Central memory CD4-positive, alpha-beta T cell (primary cell): ENCODE results near the gene PREX1.
"Not testable (repeated sequence)": the region's sequence is repeated elsewhere in the genome, so short reads cannot be mapped to it uniquely, and the experiment has no call there.

Source experiments
- DNase-seq: peaks from one replicate; pipeline ENCODE4 v3.0.0; 2022

PREX1 gene

DNA sequence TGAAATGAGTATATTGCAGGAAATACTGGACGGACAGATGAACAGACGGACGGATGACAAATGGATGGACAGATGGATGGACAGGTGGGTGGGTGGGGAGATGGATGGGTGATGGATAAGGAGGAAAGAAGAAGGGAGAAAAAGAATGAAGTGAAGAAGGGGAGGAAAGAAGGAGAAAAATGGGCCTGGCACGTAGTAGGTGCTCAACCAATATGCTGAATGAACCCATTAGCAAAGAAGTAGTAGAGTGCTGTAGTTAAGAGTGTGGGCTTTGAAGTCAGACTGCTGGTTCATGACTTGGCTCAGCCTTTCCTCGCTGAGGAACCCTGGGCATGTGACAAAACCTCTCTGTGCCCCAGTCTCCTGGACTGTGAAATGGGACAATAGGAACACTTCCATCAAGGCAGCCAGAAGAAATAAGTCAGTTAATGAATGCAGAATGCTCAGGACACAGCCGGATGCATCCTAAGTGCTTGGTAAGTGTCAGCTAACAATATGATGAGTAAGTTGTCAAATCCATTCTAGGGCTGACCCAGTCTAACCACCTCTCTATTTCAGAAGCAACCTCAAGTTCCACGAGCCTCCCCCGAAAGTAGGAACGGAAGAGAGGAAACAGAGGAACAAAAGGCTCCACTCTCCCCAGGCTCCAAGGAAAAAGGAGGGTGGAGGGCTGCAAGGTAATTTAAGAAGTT, 37.9 kb downstream of the PREX1 start:
- no peak for DNase-seq

DNA sequence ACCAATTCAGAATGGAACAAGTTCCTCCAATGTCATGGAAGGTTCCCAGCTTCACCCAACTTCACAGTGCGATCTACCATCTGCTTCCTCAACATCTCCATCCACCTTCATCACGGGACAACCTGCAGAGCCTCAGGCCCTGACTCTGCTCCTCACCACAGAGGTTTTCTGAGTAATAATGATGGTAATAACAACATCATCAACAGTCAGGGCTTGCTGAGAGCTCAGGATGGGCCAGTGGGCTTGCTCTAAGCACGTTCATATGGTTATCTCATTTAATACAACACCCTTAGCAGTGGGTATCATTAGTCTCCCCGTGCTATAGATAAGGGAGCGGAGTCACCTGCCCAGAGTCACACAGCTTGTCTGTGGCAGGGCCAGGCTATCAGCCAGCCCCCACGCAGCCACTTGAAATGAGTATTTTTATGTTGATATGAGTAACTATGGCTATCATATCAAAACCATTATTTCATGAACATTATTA, 38.6 kb downstream of the PREX1 start:
- no peak for DNase-seq

- no peak for DNase-seq
Observed at GRCh38 chr20:48788486-48789072, 39.2 kb downstream of the PREX1 start.

- no peak for DNase-seq
Observed at GRCh38 chr20:48787861-48788375, 39.9 kb downstream of the PREX1 start.

DNA sequence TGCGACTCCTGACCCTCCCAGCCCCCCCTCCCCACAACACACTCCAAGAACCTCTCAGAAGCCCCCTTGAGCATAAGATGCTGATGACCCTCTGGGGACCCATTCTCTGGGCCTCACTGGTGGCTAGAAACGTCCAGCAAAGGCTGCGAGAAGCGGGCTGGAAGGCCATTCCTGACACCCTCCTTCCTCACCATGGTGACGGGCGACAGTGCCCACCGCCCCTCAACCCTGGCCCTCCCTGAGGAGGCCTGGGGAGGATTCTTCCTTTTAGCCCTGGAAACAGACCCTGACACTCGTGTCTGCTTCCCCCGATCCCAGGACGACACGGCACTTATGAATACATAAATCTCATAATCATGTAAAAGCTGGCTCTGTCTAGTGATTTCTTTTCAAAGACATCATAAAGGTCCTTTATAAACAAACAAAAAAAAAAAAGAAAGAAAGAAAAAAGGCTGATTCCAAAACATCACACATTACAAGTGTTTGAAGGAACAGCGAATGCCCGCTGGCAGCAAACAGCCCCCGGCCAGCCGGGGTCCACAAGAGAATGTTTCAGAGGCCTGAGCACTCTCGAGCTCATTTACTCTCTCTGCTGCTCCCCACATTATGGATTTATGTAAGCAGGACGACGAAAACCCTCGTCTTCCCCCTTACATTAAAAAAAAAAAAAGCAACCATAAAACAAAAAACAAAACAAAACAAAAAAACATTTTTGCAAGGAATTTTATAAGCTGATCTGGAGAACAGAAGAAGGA, 40.7 kb downstream of the PREX1 start:
- no peak for DNase-seq

DNA sequence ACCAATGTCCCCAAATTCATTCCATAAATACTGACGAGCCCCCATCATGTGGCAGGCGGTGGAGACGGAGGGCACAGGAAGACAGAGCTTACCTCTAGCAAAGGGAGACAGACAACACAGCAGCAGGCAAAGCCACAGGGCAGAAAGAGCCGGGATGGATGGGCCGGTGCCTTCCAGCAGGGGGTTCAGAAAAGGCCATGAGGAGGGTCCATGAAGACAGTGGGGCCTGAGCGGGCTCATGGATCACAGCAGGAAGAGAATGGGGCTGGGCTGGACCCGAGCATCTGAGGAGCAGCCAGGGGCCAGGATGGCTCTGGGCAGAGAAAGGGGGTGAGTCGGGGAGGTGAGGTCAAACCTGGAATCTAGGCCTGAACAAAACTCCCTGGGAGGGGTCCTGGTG, 42.0 kb downstream of the PREX1 start:
- no peak for DNase-seq

- no peak for DNase-seq
Observed at GRCh38 chr20:48785256-48785655, 42.5 kb downstream of the PREX1 start.

GRCh38 chr20:48784273-48784641, 43.5 kb downstream of the PREX1 start:
- DNase-seq: no peak

DNA sequence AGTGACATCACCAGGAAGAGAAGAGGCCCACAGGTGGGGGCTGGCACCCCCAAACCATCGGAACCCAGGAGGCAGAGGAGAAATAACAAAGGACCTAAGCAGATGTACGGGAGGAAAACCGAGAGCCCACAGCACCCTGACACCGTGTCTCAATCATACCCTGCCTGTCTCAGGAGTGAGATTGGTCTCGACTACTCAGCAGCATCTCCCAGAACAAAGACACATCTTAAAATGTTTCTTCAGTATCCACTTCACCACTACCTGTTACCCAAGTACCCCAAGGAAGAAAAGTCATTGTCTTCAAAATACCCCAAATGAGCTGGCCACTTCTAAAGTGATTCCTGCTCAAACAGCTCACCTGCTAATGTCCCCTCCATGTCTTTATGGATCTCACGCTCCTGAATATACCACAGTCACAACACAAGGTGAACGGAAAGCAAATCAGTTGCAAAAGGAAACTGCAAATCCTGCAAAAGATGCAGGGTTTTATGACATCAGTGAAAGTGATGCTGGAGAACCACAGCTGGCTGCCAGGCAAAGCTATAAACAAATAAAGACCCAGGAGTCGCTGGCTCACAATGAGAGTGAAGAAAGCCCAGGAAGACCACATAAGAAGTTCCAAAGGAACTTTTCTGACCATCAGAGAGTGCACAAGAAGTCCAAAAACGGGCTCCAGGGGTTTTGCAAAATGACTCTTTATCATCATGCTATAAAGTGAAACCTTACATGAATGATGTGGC, 44.1 kb downstream of the PREX1 start:
- peak; percentile 71 for DNase-seq

DNA sequence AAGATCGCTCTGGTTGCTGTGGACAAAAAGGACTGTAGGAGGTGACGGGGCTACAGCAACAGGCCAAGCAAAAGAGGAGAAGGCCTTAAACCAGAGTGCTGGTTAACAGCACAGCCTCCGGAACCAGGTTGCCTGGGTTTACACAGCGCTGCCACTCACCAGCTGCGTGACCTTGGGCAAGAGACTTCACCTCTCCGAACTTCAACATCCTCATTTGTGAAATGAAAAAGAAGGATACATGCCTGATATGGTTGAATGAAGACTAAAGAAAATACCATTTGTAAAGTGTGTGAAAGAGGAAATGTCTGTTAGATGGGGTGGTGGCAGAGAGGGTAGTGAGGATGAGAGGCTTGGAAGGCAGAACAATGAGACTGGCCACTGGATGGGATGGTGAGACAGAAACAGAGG, 44.9 kb downstream of the PREX1 start:
- DNase-seq: no peak

DNA sequence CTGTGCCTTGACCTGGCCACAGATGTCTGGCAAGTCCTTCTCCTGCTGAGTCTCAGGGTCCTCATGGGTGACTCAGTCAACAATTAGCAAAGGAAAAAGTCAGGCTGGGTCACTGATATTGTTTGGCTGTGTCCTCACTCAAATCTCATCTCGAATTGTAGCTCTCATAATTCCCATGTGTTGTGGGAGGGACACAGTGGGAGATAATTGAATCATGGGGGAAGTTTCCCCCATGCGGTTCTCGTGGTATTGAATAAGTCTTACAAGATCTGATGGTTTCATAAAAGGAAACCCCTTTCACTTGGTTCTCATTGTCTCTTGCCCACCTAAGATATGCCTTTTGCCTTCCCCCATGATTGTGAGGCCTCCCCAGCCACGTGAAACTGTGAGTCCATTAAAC, 45.7 kb downstream of the PREX1 start:
- no peak for DNase-seq

DNA sequence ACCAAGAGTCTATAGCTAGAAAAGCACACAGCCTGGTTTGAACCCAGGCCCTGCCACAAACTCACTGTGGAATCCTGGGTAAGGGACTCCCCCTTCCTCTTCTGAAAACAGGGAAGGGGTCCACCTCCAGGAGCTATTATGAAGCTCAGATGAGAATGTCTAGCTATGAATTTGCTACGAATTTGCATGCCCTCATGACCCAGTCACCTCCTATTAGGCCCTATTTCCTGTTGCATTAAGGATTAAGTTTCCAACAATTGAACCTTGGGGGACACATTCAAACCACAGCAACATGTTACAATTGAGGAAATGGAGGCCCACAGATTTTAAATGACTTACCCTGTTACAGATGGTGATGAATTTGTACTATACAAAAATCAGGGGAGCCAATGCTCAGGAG, 46.2 kb downstream of the PREX1 start:
- no peak for DNase-seq

DNA sequence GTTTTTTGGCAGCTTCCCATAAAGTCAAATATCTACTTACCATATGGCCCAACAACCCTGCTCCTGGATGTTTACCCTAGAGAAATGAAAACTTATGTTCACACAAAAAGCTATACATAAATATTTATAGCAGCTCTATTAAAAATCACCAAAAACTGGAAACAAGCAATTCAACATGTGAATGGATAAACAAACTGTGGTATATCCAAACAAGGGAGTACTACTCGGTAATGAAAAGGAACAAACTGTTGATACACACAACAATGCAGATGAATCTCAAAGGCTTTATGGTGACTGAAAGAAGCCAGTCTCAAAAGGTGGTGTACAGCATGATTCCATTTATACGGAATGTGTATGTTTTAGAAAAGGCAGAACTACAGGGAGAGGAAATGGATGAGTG, 48.4 kb downstream of the PREX1 start:
- DNase-seq: no peak

GRCh38 chr20:48777821-48778220, 50.0 kb downstream of the PREX1 start:
- no peak for DNase-seq

DNA sequence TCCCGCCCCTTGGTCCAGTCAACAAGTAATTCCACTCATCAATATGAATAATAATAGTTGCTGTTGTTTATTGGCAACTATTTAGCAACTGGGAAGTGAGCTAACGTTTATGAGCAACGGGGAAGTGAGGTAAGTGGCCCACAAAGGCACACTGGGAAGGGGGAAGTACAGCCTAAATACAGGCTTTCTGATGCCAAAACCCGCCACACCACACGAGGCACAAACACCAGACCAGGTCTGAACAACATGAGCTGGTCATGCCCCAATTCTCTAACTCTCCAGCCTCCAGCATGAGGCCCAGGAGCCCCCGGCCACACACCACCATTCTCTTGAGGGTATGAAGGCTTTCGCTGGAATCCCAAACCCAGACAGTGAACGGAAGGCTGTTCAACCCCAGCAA, 50.8 kb downstream of the PREX1 start:
- DNase-seq: no peak

- no peak for DNase-seq
Observed at GRCh38 chr20:48776306-48776705, 51.5 kb downstream of the PREX1 start.

DNA sequence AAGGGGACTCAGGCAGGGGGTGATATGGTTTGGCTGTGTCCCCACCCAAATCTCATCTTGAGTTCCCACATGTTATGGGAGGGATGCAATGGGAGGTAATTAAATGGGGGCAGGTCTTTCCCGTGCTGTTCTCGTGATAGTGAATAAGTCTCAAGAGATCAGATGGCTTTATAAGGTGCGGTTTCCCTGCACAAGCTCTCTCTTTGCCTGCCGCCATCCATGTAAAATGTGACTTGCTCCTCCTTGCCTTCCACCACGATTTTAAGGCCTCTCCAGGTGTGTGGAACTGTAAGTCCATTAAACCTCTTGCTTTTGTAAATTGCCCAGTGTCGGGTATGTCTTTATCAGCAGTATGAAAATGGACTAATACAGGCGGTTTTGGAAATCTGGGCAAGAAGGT, 52.3 kb downstream of the PREX1 start:
- not testable (repeated sequence) for DNase-seq

DNA sequence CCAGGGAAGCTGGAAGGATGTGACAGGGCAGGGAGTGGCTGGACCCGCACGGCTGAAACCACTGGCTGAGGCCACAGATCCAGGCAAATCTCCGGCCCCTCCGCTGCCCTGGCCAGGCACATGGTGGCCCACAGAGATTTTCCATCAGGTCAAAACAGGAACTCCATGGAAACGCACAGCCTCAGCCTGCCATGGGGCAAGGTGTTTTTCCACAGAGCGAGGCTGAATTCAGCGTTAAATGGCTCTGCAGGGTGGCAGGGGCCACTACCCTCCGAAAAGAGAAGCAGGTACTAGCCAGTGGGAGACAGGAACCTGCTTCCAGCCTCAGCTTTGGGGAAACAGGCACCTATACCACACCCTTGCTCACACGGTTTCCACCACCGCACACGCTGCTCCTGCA, 53.1 kb downstream of the PREX1 start:
- no peak for DNase-seq

DNA sequence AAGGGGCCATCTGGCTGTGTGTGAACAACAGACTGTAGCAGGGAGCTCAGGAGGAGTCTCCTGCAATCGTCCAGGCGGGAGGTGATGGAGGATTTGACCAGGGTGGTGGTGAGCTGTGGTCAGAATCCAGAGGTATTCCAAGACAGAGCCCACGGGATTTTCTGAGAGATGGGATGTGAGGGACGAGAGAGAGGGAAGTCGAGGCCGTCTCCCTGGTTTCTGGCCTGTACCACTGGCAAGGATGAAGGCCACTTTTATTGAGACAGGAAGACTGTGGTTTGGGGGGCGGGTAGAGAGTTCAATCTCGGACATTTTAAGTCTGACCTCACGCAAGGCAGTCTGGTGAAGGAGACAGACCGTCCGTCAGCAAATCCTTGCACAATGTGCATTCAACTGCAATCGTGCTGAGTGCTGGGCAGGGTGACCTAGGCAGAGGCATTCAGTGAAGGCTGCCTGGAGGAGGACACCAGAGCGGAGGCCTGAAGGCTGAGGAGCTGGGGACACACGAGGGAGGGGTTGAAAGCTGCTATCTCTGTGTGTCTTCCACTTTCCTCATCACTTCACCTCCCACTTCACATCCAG, 53.9 kb downstream of the PREX1 start:
- no peak for DNase-seq

DNA sequence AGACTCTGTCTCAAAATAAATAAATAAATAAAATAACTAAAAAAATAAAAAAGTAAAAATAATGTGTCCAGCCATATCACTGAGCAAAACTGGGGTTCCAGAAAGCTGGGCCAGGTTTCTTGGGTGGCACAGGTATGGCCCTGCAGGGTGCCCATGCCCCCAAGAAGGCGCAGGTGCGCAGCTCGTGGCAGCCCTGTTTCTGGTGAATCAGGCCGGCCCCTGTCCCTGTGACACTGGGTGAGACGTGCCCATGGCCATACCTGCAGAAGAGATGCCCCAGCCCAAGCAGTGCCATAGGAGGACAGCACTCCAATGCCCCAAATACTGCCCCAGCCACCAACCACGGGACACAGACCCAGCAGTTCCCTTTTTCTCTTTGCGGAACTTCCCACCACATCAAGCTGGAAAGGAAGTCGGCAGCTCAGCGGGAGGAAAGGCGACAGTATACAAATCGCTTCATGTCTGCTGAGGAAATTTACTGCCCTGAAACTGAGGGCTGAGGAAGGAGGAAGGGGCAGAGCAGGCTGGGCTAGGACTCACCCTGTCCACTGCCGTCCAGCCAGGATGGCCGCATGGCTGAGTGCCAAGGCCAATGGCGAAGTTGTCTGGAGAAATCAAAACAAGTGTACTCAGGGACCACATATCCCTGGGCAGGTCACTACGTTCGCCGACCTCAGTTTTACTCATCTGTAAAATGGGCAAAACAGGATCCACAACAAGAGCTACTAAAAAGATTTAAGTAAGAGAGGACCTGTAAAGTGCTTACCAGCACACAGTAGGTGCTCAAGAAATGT, 55.4 kb downstream of the PREX1 start:
- DNase-seq: no peak

GRCh38 chr20:48771542-48771941, 56.3 kb downstream of the PREX1 start:
- no peak for DNase-seq
